HEK293T (cell line): ENCODE data around the gene RTP3.

Experiments used
- FOXA1 ChIP-seq: fragments of 450-650 bp; IDR thresholded peaks from 2 replicates; pipeline ENCODE4 v1.6.1; 2016; ENCODE audit warnings: mild to moderate bottlenecking
- FOXM1 ChIP-seq: fragments of 450-650 bp; IDR thresholded peaks from 2 replicates; pipeline ENCODE4 v1.6.1; 2017; ENCODE audit warnings: mild to moderate bottlenecking, borderline replicate concordance
- PKNOX1 ChIP-seq: fragments of 450-650 bp; IDR thresholded peaks from 2 replicates; pipeline ENCODE4 v1.6.1; 2016
- TARDBP ChIP-seq: fragments of 450-650 bp; IDR thresholded peaks from 2 replicates; pipeline ENCODE4 v1.6.1; 2016
- ZNF384 ChIP-seq: fragments of 450-650 bp; IDR thresholded peaks from 2 replicates; pipeline ENCODE4 v1.6.1; 2016

- TF ChIP-seq TARDBP (no peak), FOXM1 (no peak), PKNOX1 (no peak), FOXA1 (no peak), ZNF384 (no peak)
Measured at GRCh38 chr3:46527239-46527638, 29.5 kb downstream of the RTP3 start.
